A549 (cell line): Measurements from ENCODE around the gene TSGA10IP. TPM values are rescaled to one million over a fixed set of nuclear protein-coding genes. Genes with fewer than 3 reads are reported as not detected.

Source experiments
- ATAC-seq, 2 experiments: fragments of 200-7000 bp in 1 of 2; fragments of >200 bp in 1 of 2; cut with Nextera tagmentation in 1 of 2; cut with Tn5 transposase in 1 of 2; 3 replicates each; pipeline versions ENCODE4 v1.8.0 to v1.9.1; 2018 to 2020; ENCODE audit warnings: mild to moderate bottlenecking in 1 of 2, moderate library complexity in 1 of 2
- CTCF ChIA-PET: fragments of 300-600 bp; sonication (Branson Sonifier 250); formaldehyde crosslinking; extraction: SDS; loops from one replicate; lab custom pipeline; 2021; ENCODE audit warnings: antibody characterized with exemption, inconsistent platforms; lab: Yijun Ruan, JAX
- POLR2A ChIA-PET: fragments of 350-600 bp; formaldehyde crosslinking; extraction: SDS; loops from one replicate; lab custom pipeline; 2021; ENCODE audit warnings: antibody characterized with exemption, inconsistent platforms; lab: Yijun Ruan, JAX
- DNase-seq, 2 experiments: peaks; one replicate each; pipeline versions ENCODE4 v3.0.0 to v3.0.0-alpha.2; 2011 to 2016; ENCODE audit warnings: low read depth in 1 of 2, low spot score in 1 of 2
- FAIRE-seq: peaks from 2 replicates; lab custom pipeline; 2011; peaks lifted over from hg19 to GRCh38; lab: Jason Lieb, UNC
- H3K27ac ChIP-seq, 2 experiments: fragments of >200 bp; sonication (Bioruptor Twin); formaldehyde crosslinking; 3 replicates each; pipeline ENCODE4 v1.5.1; 2016 to 2017
- H3K4me1 ChIP-seq: fragments of >200 bp; sonication (Bioruptor Twin); formaldehyde crosslinking; 3 replicates; pipeline ENCODE4 v1.6.1; 2016
- H3K4me2 ChIP-seq: fragments of >200 bp; sonication (Bioruptor Twin); formaldehyde crosslinking; 3 replicates; pipeline ENCODE4 v1.6.1; 2016
- H3K4me3 ChIP-seq: fragments of >200 bp; sonication (Bioruptor Twin); formaldehyde crosslinking; 3 replicates; pipeline ENCODE4 v1.5.1; 2016
- H3K9me3 ChIP-seq: fragments of >200 bp; sonication (Bioruptor Twin); formaldehyde crosslinking; 3 replicates; pipeline ENCODE4 v1.6.1; 2016
- ATOH8 ChIP-seq: fragments of 250-450 bp; sonication (Bioruptor Pico); IDR thresholded peaks from 2 replicates; pipeline ENCODE4 v1.5.0; 2020; ENCODE audit warnings: low read depth, mild to moderate bottlenecking, moderate library complexity
- BHLHE40 ChIP-seq: IDR thresholded peaks from 2 replicates; pipeline ENCODE4 v1.6.1; 2012; ENCODE audit warnings: low read depth, low read length, inconsistent platforms
- CBX2 ChIP-seq: fragments of 200-600 bp; sonication (generic); IDR thresholded peaks from 2 replicates; pipeline ENCODE4 v1.6.1; 2016; ENCODE audit warnings: low read depth, mild to moderate bottlenecking, borderline replicate concordance
- CEBPB ChIP-seq, 2 experiments: fragments of >200 bp in 1 of 2; sonication (Bioruptor Twin) in 1 of 2; formaldehyde crosslinking in 1 of 2; IDR thresholded peaks; 2 replicates each; pipeline ENCODE4 v1.6.1; 2012 to 2016
- CHD2 ChIP-seq: fragments of 150-350 bp; IDR thresholded peaks from 2 replicates; pipeline ENCODE4 v1.6.1; 2014; ENCODE audit warnings: low read length; ENCODE audit not compliant: partially characterized antibody
- EHF ChIP-seq: fragments of 250-450 bp; sonication (Bioruptor Pico); IDR thresholded peaks from 2 replicates; pipeline ENCODE4 v1.5.0; 2020; ENCODE audit warnings: mild to moderate bottlenecking
- FOSL2 ChIP-seq, 2 experiments: fragments of 450-650 bp in 1 of 2; fragments of >200 bp in 1 of 2; sonication (Bioruptor Twin) in 1 of 2; formaldehyde crosslinking; IDR thresholded peaks; 2 replicates each; pipeline versions ENCODE4 v1.5.0 to v1.6.1; 2016 to 2020; ENCODE audit warnings: mild to moderate bottlenecking in 1 of 2, moderate library complexity in 1 of 2
- GATA3 ChIP-seq: IDR thresholded peaks from 2 replicates; pipeline ENCODE4 v1.6.1; 2012; ENCODE audit warnings: borderline replicate concordance
- HES2 ChIP-seq: fragments of >200 bp; sonication (Bioruptor Twin); formaldehyde crosslinking; IDR thresholded peaks from 2 replicates; pipeline ENCODE4 v1.6.1; 2016
- HEYL ChIP-seq: fragments of 250-450 bp; sonication (Bioruptor Pico); IDR thresholded peaks from 2 replicates; pipeline ENCODE4 v1.8.0; 2021; ENCODE audit warnings: mild to moderate bottlenecking, moderate library complexity
- JUN ChIP-seq, 2 experiments: fragments of >200 bp; sonication (Bioruptor Twin); formaldehyde crosslinking; IDR thresholded peaks; 2 replicates in 1 of 2; 3 replicates in 1 of 2; pipeline ENCODE4 v1.6.1; 2016 to 2017
- JUNB ChIP-seq: fragments of >200 bp; sonication (Bioruptor Twin); formaldehyde crosslinking; IDR thresholded peaks from 2 replicates; pipeline ENCODE4 v1.6.1; 2016
- KDM1A ChIP-seq: fragments of 200-600 bp; sonication (generic); IDR thresholded peaks from 2 replicates; pipeline ENCODE4 v1.6.1; 2016; ENCODE audit warnings: low read depth, mild to moderate bottlenecking
- KDM5A ChIP-seq: fragments of 200-600 bp; sonication (generic); IDR thresholded peaks from 2 replicates; pipeline ENCODE4 v1.6.1; 2016; ENCODE audit warnings: antibody characterized with exemption, mild to moderate bottlenecking
- MAFK ChIP-seq: fragments of 450-650 bp; IDR thresholded peaks from 2 replicates; pipeline ENCODE4 v1.6.1; 2014; ENCODE audit not compliant: partially characterized antibody
- MYC ChIP-seq: IDR thresholded peaks from 2 replicates; pipeline ENCODE4 v1.6.1; 2012; ENCODE audit warnings: mild to moderate bottlenecking, inconsistent platforms, low read length, improper control_type of control experiment, borderline replicate concordance
- NFE2L2 ChIP-seq: fragments of 150-350 bp; conservative IDR thresholded peaks from 2 replicates; pipeline ENCODE4 v1.6.1; 2014; ENCODE audit warnings: low read length
- NPAS2 ChIP-seq: fragments of 250-450 bp; sonication (Bioruptor Pico); IDR thresholded peaks from 2 replicates; pipeline ENCODE4 v1.8.0; 2022; ENCODE audit warnings: mild to moderate bottlenecking, moderate library complexity, borderline replicate concordance
- POLR2A ChIP-seq: IDR thresholded peaks from 2 replicates; pipeline ENCODE4 v1.6.1; 2012; ENCODE audit warnings: mild to moderate bottlenecking, low read length
- POLR2AphosphoS2 ChIP-seq: conservative IDR thresholded peaks from 2 replicates; pipeline ENCODE4 v1.6.1; 2012; ENCODE audit warnings: low read length, improper control_type of control experiment, inconsistent platforms
- RARB ChIP-seq: fragments of 250-450 bp; sonication (Bioruptor Pico); IDR thresholded peaks from 2 replicates; pipeline ENCODE4 v1.8.0; 2021; ENCODE audit warnings: mild to moderate bottlenecking, moderate library complexity
- REST ChIP-seq: fragments of 200-600 bp; sonication (generic); IDR thresholded peaks from 2 replicates; pipeline ENCODE4 v1.6.1; 2016; ENCODE audit warnings: antibody characterized with exemption, mild to moderate bottlenecking, moderate library complexity
- RFX5 ChIP-seq: fragments of 450-650 bp; IDR thresholded peaks from 2 replicates; pipeline ENCODE4 v1.7.1; 2014; ENCODE audit warnings: antibody characterized with exemption, mild to moderate bottlenecking, moderate library complexity
- SMC3 ChIP-seq: fragments of >200 bp; sonication (Bioruptor Twin); formaldehyde crosslinking; IDR thresholded peaks from 3 replicates; pipeline ENCODE4 v1.6.1; 2018; ENCODE audit warnings: inconsistent platforms
- TP53 ChIP-seq: fragments of 250-450 bp; sonication (Bioruptor Pico); IDR thresholded peaks from 2 replicates; pipeline ENCODE4 v1.5.0; 2021; ENCODE audit warnings: mild to moderate bottlenecking, moderate library complexity
- USF2 ChIP-seq: fragments of 450-650 bp; IDR thresholded peaks from 2 replicates; pipeline ENCODE4 v1.6.1; 2014; ENCODE audit warnings: antibody characterized with exemption
- ZFP36 ChIP-seq: fragments of 450-650 bp; IDR thresholded peaks from 2 replicates; pipeline ENCODE4 v1.6.1; 2014; ENCODE audit warnings: borderline replicate concordance; ENCODE audit not compliant: partially characterized antibody
- ZSCAN20 ChIP-seq: fragments of 250-450 bp; sonication (Bioruptor Pico); IDR thresholded peaks from 2 replicates; pipeline ENCODE4 v1.8.0; 2022; ENCODE audit warnings: mild to moderate bottlenecking, moderate library complexity
- WGBS: methylation state at CpG from one replicate; pipeline ENCODE4 v1.1.6; 2017; ENCODE audit errors: missing lambda C conversion rate; 5-methylcytosine and 5-hydroxymethylcytosine counted together
- polyA plus RNA-seq, 4 experiments: library from polyadenylated mRNA; depleted of rRNA in 3 of 4; stranded (reverse); fragments of >200 nt; fragmentation: RNase III in 1 of 4; extraction: RNeasy Plus Mini Kit Qiagen cat#74134 plus additional on column Dnase treatment in 1 of 4; gene quantifications; 2 replicates in 3 of 4; 3 replicates in 1 of 4; pipeline ENCODE4 v1.2.3, GENCODE V29; 2011 to 2017
- TF ChIP-seq, protein P1 (sequence below): IDR thresholded peaks from 2 replicates; pipeline ENCODE4 v1.6.1; 2012; ENCODE audit warnings: low read depth, borderline replicate concordance
- TF ChIP-seq, protein P2 (sequence below): fragments of 250-450 bp; sonication (Bioruptor Pico); IDR thresholded peaks from 2 replicates; pipeline ENCODE4 v1.5.0; 2021; ENCODE audit warnings: mild to moderate bottlenecking, moderate library complexity, borderline replicate concordance

The TSGA10IP gene
- polyA plus RNA-seq, 2 of the 4 experiments (the other 2 are of a cell fraction), result not detected

DNA sequence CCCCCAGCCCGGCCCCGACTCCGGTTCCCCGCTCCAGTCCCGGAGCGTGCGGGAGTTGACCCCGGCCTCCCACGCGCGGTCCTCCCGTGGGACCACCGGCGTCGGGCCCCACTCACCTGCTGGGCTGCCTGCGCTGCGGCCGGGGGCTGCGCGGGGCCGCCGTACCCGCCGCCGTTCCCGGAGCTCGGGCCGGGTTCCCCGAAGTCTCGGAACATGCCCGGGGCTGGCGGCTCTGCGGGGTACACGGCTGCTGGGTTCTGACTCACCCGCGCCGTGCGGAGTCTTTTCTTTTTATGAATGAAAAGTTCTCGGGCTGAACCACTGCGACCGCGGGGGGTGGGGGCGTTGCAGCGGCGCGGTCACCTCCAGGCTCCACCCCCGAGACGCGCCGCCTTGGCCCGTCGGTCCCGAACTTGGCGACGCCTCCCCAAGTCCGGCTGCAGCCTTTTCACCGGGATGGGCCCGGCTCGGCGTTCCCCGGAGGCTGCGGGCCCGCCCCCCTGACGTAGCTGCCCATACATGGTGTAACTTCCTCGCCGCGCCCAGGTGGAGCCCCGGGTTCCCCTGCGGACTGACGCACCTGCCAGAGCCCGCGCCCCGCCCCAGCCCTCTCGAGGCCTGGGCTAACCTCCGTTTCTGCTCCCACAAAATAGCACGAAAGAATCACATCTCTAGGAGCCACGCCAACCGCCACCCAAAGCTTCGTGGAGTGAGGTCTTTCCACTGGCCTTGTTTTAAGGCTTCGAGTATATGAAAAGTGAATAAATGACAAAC is 45.0 kb upstream of the TSGA10IP start, which contains the start of gene FOSL1:
TSS of gene FOSL1 (minus strand) at position 264 of the 774 bp plus-strand sequence. CDS start at position 215, 49 bp downstream.
- Histone ChIP-seq H3K9me3 (no peaks in the 10 kb centered on the region), H3K4me3 (peak within 1 kb of the TSS; percentile 93), H3K27ac (peak within 1 kb of the TSS; percentile 97), H3K4me2 (peak within 1 kb of the TSS; percentile 90), H3K4me1 (peaks cover 59% of the 10 kb centered on the region)
- ChIA-PET POLR2A (interaction anchor here (0.7 to 5.7 kb wide), 10 partner anchors 8 to 50 kb away, joined by 3 to 43 read pairs (median 7); partner anchors contain the start of genes C11orf68, CCDC85B and FIBP), CTCF (interaction anchor here (1.0 to 31.6 kb wide), 8 partner anchors 7 to 237 kb away, joined by 3 to 618 read pairs (median 4); partner anchors contain the start of genes C11orf68, CCDC85B, DRAP1 and FIBP)
- ATAC-seq, result peak; percentile 74 to 79
- no peak for FAIRE-seq
- peak; percentile 91 to 99 for DNase-seq
- 4% methylated on average over 46 of the region's 80 CpGs for WGBS
- TF ChIP-seq EHF (CRISPR knock-in tag) (no peak), USF2 (no peak), CEBPB (IDR thresholded peaks at IDR 0.05) (no peak), POLR2AphosphoS2 (no peak), HES2 (no peak), ZFP36 (no peak), RFX5 (no peak), RARB (CRISPR knock-in tag) (no peak), REST (peak; percentile 47; the same call in 1 of the 2 replicates), NPAS2 (CRISPR knock-in tag) (no peak), SMC3 (peak; percentile 22; the same call in 1 of the 3 replicates), KDM1A (no peak), JUN (IDR thresholded peaks at IDR 0.05) (peak; percentile 79 to 96; a peak in 4 of 5 replicates), CBX2 (no peak), HEYL (CRISPR knock-in tag) (no peak), GATA3 (peak; percentile 50; the same call in 1 of the 2 replicates), FOSL2 (IDR thresholded peaks at IDR 0.05) (peak; percentile 35; the same call in 1 of the 2 replicates), FOSL2 (CRISPR knock-in tag; IDR thresholded peaks at IDR 0.05) (peak; percentile 95), JUNB (no peak), TP53 (CRISPR knock-in tag) (0 out of 2 replicates have a peak, but pooled peaks have one; percentile 6), POLR2A (peak; percentile 78), CHD2 (no peak), MYC (no peak), ATOH8 (CRISPR knock-in tag) (peak; percentile 59; the same call in 1 of the 2 replicates), ZSCAN20 (peak; percentile 78; the same call in 1 of the 2 replicates), BHLHE40 (0 out of 2 replicates have a peak, but pooled peaks have one; percentile 19), KDM5A (no peak), NFE2L2 (no peak), MAFK (no peak)
- TF ChIP-seq, protein P1, sequence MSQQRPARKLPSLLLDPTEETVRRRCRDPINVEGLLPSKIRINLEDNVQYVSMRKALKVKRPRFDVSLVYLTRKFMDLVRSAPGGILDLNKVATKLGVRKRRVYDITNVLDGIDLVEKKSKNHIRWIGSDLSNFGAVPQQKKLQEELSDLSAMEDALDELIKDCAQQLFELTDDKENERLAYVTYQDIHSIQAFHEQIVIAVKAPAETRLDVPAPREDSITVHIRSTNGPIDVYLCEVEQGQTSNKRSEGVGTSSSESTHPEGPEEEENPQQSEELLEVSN, result peak; percentile 59; the same call in 1 of the 2 replicates
- TF ChIP-seq, protein P2, sequence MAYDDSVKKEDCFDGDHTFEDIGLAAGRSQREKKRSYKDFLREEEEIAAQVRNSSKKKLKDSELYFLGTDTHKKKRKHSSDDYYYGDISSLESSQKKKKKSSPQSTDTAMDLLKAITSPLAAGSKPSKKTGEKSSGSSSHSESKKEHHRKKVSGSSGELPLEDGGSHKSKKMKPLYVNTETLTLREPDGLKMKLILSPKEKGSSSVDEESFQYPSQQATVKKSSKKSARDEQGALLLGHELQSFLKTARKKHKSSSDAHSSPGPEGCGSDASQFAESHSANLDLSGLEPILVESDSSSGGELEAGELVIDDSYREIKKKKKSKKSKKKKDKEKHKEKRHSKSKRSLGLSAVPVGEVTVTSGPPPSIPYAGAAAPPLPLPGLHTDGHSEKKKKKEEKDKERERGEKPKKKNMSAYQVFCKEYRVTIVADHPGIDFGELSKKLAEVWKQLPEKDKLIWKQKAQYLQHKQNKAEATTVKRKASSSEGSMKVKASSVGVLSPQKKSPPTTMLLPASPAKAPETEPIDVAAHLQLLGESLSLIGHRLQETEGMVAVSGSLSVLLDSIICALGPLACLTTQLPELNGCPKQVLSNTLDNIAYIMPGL (CRISPR knock-in tag), result no peak
